AG10803 (cell line): ENCODE data around the gene ARHGAP22.

ENCODE experiments used
- DNase-seq: peaks from one replicate; pipeline ENCODE4 v3.0.0; 2010; ENCODE audit warnings: low read depth
- H3K4me3 ChIP-seq: 2 replicates; pipeline ENCODE4 v1.5.1; 2011; ENCODE audit warnings: mild to moderate bottlenecking, low read length, control low read depth
- CTCF ChIP-seq: conservative IDR thresholded peaks from 2 replicates; pipeline ENCODE4 v1.5.1; 2011; ENCODE audit warnings: mild to moderate bottlenecking, low read length, control low read depth, inconsistent platforms

Gene ARHGAP22

GRCh38 chr10:48494611-48495010 is 110.3 kb downstream of the ARHGAP22 start:
- TF ChIP-seq CTCF, result no peak
- no peak overlapping the region for H3K4me3 ChIP-seq
- DNase-seq, result no peak

- H3K4me3 ChIP-seq, result no peak overlapping the region
- DNase-seq, result no peak
- no peak for TF ChIP-seq CTCF
Observed at GRCh38 chr10:48494073-48494472, 110.8 kb downstream of the ARHGAP22 start.

GRCh38 chr10:48493083-48493871 is 111.6 kb downstream of the ARHGAP22 start:
- no peak for TF ChIP-seq CTCF

GRCh38 chr10:48492201-48492600 is 112.7 kb downstream of the ARHGAP22 start:
- no peak for TF ChIP-seq CTCF
- H3K4me3 ChIP-seq, result no peak overlapping the region
- DNase-seq, result no peak

More at GRCh38 chr10:48493083-48493871, 111.6 kb downstream of the ARHGAP22 start:
- no peak overlapping the region for H3K4me3 ChIP-seq
- peak; percentile 11 for DNase-seq

- no peak for DNase-seq
- TF ChIP-seq CTCF, result no peak
- no peak overlapping the region for H3K4me3 ChIP-seq
Observed at GRCh38 chr10:48491392-48492139, 113.3 kb downstream of the ARHGAP22 start.

- H3K4me3 ChIP-seq, result no peak overlapping the region
- DNase-seq, result no peak
- no peak for TF ChIP-seq CTCF
Observed at GRCh38 chr10:48490946-48491345, 113.9 kb downstream of the ARHGAP22 start.

GRCh38 chr10:48490571-48490940 is 114.3 kb downstream of the ARHGAP22 start:
- no peak overlapping the region for H3K4me3 ChIP-seq
- no peak for DNase-seq
- TF ChIP-seq CTCF, result no peak
